GM18858 (cell line): ENCODE measurements around the gene EIF4E1B.

ENCODE experiments used
- ATAC-seq: cut with Tn5 transposase; IDR thresholded peaks from one replicate; pipeline ENCODE4 v1.9.1; 2021; ENCODE audit not compliant: unreplicated experiment

Gene EIF4E1B

GRCh38 chr5:176603091-176603490 lies 27.4 kb upstream of the EIF4E1B start:
- no peak for ATAC-seq

- ATAC-seq, result no peak
Observed at GRCh38 chr5:176606032-176606431, 24.4 kb upstream of the EIF4E1B start.

- ATAC-seq, result no peak
Observed at GRCh38 chr5:176606875-176607274, 23.6 kb upstream of the EIF4E1B start.

DNA sequence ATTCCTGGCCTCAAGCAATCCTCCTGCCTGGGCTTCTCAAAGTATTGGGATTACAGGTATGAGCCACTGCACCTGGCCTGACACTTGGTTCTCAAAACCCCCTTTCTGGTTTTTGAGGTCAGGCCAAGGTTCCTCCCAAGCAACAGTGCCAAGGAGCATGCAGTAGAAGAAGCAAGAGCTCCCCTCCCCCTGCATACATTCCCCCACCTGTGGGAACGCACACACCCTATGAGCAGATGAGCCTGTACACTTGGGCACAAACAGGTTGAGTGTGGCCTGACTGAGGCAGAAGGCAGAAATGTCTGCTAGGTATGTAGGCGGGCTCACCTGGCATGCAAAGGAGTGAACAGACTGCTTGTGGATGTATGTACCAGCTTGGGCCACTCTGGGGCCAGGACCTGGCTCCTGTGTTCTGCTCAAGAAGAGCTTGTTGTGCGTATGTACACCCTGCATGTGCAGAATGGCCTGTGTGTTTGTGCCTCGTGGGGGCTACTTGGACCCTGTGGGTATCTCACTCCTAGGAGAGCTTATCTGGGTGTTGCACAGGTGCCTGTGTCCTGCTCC lies 22.3 kb upstream of the EIF4E1B start:
- no peak for ATAC-seq

- peak; percentile 12 for ATAC-seq
Observed at GRCh38 chr5:176608937-176609723, 21.3 kb upstream of the EIF4E1B start.

DNA sequence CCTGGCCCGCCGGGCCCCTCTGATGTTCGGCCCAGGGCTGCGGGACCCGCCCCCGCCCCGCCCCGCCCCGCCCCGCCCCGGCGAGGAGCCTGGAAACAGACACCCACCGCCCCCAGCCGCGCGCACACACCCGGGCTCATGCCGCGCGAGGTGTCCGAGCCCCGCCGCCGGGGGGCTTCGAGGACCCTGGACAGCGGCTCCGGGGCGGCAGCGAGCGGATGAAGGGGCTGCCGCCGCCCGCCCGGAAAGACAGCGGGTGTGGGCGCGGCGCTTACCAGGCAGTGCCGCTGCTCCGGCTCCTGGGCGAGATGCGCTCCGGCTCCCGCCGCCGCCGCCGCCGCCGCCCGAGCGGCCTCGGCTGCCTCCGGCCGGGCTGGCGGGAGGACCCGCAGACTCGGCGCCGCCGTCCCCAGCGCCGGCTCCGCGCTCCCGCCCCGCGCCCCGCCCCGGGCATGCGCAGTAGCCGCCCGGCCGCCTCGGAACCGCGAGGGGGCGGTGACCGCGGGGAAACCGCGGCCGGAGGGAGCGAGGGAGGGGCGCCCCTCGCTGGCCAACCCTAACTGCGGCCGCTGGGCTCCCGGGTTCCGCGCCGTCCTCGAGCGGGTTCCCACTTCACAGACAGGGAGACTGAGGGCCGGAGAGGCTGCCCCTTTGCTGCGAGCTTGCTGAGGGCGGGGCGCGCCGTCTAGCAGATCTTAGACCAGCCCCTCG lies 20.6 kb upstream of the EIF4E1B start, which contains the start of gene GPRIN1:
TSS of gene GPRIN1 (minus strand) at position 433 of the 711 bp plus-strand sequence. CDS start 10,322 bp downstream, outside the sequence.
- peak; percentile 70 for ATAC-seq

DNA sequence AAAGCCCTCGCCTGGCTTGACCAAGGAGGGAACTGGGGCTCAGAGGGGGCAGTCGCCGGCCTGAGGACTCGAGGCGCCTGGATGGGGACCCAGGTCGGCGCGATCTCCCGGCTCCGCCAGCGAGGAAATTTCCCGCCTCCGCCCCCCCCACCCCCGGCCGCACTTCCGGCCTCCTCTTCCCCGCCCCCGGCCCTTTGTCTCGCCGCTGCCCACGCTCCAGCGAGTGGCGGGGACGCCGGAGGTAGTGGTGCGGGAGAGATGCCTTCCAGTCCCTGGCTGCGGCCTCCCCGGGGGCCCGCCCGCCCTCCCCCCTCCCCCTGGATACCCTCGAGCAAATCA lies 20.1 kb upstream of the EIF4E1B start:
- no peak for ATAC-seq

DNA sequence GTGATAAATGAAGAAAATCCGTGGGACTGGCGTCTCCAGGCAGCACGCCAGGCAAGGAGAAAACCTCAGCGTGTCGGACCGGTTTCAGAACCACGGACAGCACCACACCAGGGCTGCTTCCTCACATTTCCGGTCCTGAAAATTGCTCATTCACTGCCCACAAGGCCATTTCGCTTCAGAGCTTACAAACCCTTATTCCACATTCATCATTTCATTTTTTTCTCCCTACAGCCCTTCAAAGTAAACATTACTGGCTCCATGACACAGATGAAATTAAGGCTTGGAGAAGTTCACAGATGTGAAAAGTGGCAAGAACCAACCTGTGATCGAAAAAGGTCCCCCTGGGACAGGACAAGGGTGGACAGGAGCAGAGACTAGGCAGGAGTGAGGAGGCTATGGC lies 19.0 kb upstream of the EIF4E1B start:
- ATAC-seq, result no peak

- ATAC-seq, result no peak
Observed at GRCh38 chr5:176612008-176612407, 18.5 kb upstream of the EIF4E1B start.

- no peak for ATAC-seq
Observed at GRCh38 chr5:176612855-176613254, 17.6 kb upstream of the EIF4E1B start.

- no peak for ATAC-seq
Observed at GRCh38 chr5:176614805-176615478, 15.5 kb upstream of the EIF4E1B start.

- no peak for ATAC-seq
Observed at GRCh38 chr5:176616511-176616910, 14.0 kb upstream of the EIF4E1B start.

- no peak for ATAC-seq
Observed at GRCh38 chr5:176618783-176619182, 11.7 kb upstream of the EIF4E1B start.

DNA sequence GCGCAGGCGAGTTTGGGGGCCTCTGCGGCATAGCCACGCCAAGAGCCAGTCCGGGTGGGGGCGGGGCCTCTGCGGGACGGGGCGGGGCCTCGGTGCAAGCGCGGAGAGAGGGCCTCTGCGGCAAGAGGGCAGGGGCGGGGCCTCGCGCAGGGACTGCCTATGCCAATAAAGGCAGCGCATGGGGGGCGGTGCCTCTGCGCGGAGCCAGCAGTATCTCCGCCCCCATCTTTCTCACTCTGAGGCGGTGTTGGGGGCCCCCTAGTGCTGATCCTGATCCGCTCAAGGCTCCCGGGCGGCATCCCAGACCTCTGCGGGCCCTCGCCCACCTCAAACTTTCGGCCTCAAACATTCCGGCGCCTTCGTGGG lies 11.3 kb upstream of the EIF4E1B start:
- ATAC-seq, result no peak

GRCh38 chr5:176619569-176620332 lies 10.7 kb upstream of the EIF4E1B start:
- no peak for ATAC-seq

DNA sequence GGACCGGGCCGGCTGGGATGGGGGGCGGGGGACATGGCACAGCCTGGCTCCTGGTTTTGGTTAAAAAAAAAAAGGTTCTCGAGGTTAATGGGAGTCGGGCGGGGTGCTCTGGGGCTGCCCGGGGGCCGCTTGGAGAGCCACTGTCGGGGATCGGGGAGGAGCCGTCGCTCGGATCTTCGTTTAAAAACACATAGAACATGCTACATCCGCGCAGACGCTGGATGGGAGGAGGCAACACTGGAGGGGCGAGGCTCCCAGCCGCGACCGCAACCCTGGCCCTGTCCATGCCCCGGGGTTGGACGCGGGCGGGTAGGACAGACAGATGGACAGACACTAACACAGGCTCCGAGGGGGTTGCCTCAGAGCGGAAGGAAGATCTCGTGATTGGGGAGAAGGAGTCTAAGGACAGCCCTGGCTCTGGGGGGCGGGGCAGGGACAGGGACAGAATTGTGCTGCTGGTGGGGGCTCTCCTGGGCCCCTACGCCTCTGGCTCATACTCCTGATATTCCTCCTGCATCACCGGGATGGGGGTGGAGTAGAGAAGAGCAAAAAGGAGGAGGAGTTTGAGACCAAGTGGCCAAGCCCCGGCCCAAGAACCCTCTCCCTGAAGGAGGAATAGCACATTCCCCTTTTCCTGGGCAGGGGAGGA lies 10.0 kb upstream of the EIF4E1B start:
- ATAC-seq, result no peak

GRCh38 chr5:176621661-176622079 lies 8.8 kb upstream of the EIF4E1B start:
- no peak for ATAC-seq

DNA sequence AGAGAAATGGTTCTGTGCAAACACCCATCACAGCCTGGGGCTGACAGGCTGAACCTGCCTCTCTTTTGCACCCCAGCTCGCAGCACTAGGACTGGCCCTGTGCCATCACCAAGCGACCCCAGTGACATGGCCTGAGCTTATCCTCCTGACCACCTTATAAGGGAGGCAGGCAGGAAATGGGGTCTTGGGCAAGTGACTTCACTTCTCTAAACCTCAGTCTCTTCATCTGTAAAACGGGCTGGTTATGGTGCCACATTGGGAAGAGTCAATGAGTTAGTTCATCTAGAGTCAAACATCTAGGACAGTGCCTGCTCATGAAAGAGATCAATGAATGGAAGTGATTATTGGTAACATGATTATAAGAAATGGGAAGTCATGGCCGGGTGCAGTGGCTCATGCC lies 6.3 kb upstream of the EIF4E1B start:
- ATAC-seq, result no peak

- ATAC-seq, result no peak
Observed at GRCh38 chr5:176624938-176625337, 5.5 kb upstream of the EIF4E1B start.

DNA sequence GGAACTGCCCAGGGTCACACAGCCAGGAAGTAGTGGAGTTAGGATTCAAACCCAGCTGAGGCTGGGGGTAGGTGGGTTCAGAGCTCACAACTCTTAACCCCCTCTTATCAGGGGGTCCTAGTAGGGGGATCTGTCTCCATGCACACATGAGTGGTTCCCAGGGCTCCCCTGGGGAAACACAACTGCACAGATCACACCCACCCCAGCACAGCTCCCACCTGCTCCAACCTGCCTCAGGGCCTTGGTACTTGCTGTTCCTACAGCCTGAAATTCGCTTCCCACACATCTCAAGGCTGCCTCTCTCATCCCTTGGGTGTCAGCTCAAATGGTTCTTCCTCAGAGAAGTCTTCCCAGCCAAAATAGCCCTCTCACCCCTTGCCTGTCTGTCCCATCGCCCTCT lies 5.0 kb upstream of the EIF4E1B start:
- no peak for ATAC-seq
